Endothelial cell of umbilical vein (primary cell): ENCODE data around the gene INTS11. TPM values are rescaled to one million over a fixed set of nuclear protein-coding genes. Genes with fewer than 3 reads are reported as not detected.

Experiments used
- BruUV-seq: library from RNA; stranded (reverse); fragments of 400-500 nt; replicated peaks from 2 replicates; lab custom pipeline; 2021; lab: Mats Ljungman, UMichigan
- CTCF ChIA-PET: fragments of 300-600, 350-600 bp; sonication (Branson Sonifier 250); formaldehyde crosslinking; loops from one replicate; lab custom pipeline; 2021; ENCODE audit warnings: antibody characterized with exemption, inconsistent platforms; lab: Charles Lee
- POLR2A ChIA-PET: fragments of 300-600, 350-600 bp; sonication (Branson Sonifier 250); formaldehyde crosslinking; loops from one replicate; lab custom pipeline; 2021; ENCODE audit warnings: antibody characterized with exemption, inconsistent platforms; lab: Charles Lee
- DNase-seq: peaks from one replicate; pipeline ENCODE4 v3.0.0-alpha.2; 2011; ENCODE audit warnings: low read depth, low spot score
- FAIRE-seq: peaks from 2 replicates; lab custom pipeline; 2011; peaks lifted over from hg19 to GRCh38; lab: Jason Lieb, UNC
- H2AFZ ChIP-seq: 2 replicates; pipeline ENCODE4 v1.6.0; 2012; ENCODE audit warnings: low read depth, low read length, control low read depth, inconsistent platforms
- H3K27ac ChIP-seq: 2 replicates; pipeline ENCODE4 v1.5.1; 2011; ENCODE audit warnings: low read depth, mild to moderate bottlenecking, control low read depth, low read length, moderate library complexity; ENCODE audit not compliant: insufficient read depth
- H3K27me3 ChIP-seq, 2 experiments: 2 replicates each; pipeline versions ENCODE4 v1.6.0 to v1.6.1; 2011; ENCODE audit warnings: low read length in 2 of 2, mixed read lengths in 1 of 2; ENCODE audit not compliant: control insufficient read depth in 2 of 2, insufficient read depth in 2 of 2
- H3K36me3 ChIP-seq, 2 experiments: 2 replicates in 1 of 2; 3 replicates in 1 of 2; pipeline ENCODE4 v1.5.1; 2011; ENCODE audit warnings: low read length in 2 of 2, mild to moderate bottlenecking in 1 of 2, moderate library complexity in 1 of 2; ENCODE audit not compliant: control insufficient read depth in 2 of 2, insufficient read depth in 2 of 2; ENCODE audit errors: extremely low read depth in 1 of 2
- H3K4me1 ChIP-seq: 3 replicates; pipeline ENCODE4 v1.5.1; 2011; ENCODE audit warnings: mild to moderate bottlenecking, low read length; ENCODE audit not compliant: control insufficient read depth, insufficient read depth; ENCODE audit errors: extremely low read depth
- H3K4me2 ChIP-seq: 2 replicates; pipeline ENCODE4 v1.6.1; 2011; ENCODE audit warnings: low read length, control low read depth, mixed read lengths; ENCODE audit not compliant: insufficient read depth
- H3K4me3 ChIP-seq, 3 experiments: fragments of 200-600 bp in 1 of 3; sonication (generic), shearing (Covaris generic) in 1 of 3; replicated peaks in 1 of 3; 2 replicates each; pipeline ENCODE4 v1.5.1; 2011 to 2016; ENCODE audit warnings: control low read depth in 3 of 3, low read length in 3 of 3, mild to moderate bottlenecking in 2 of 3, inconsistent platforms in 1 of 3, low read depth in 1 of 3, moderate library complexity in 1 of 3; ENCODE audit not compliant: insufficient read depth in 1 of 3
- H3K79me2 ChIP-seq: 2 replicates; pipeline ENCODE4 v1.6.0; 2012; ENCODE audit warnings: low read length, inconsistent platforms; ENCODE audit not compliant: control insufficient read depth, insufficient read depth
- H3K9ac ChIP-seq: replicated peaks from 2 replicates; pipeline ENCODE3; 2011; ENCODE audit warnings: low read length, control low read depth; ENCODE audit not compliant: insufficient read depth; ENCODE audit errors: extremely low read depth
- H3K9me1 ChIP-seq: replicated peaks from 3 replicates; pipeline ENCODE4 v1.6.0; 2011; ENCODE audit warnings: mild to moderate bottlenecking, low read length; ENCODE audit not compliant: control insufficient read depth, insufficient read depth; ENCODE audit errors: extremely low read depth
- H3K9me3 ChIP-seq: replicated peaks from 2 replicates; pipeline ENCODE4 v1.5.1; 2012; ENCODE audit warnings: low read length, inconsistent platforms; ENCODE audit not compliant: control insufficient read depth, insufficient read depth
- H4K20me1 ChIP-seq: replicated peaks from 2 replicates; pipeline ENCODE3; 2011; ENCODE audit warnings: mild to moderate bottlenecking, low read length; ENCODE audit not compliant: control insufficient read depth, insufficient read depth; ENCODE audit errors: extremely low read depth
- EZH2 ChIP-seq: IDR thresholded peaks from 2 replicates; pipeline ENCODE4 v1.6.1; 2012; ENCODE audit warnings: borderline replicate concordance, low read depth, mild to moderate bottlenecking, moderate library complexity, low read length, inconsistent platforms; ENCODE audit not compliant: severe bottlenecking
- FOS ChIP-seq: IDR thresholded peaks from 2 replicates; pipeline ENCODE4 v1.6.1; 2011; ENCODE audit warnings: mild to moderate bottlenecking, low read length, moderate library complexity, borderline replicate concordance; ENCODE audit not compliant: insufficient read depth
- GATA2 ChIP-seq: IDR thresholded peaks from 2 replicates; pipeline ENCODE4 v1.7.0; 2011; ENCODE audit warnings: low read depth, mild to moderate bottlenecking, moderate library complexity, mixed read lengths, low read length; ENCODE audit not compliant: insufficient read length, insufficient read depth
- JUN ChIP-seq: IDR thresholded peaks from 2 replicates; pipeline ENCODE4 v1.6.1; 2011; ENCODE audit warnings: borderline replicate concordance, low read depth; ENCODE audit not compliant: insufficient read length, insufficient read depth
- MAX ChIP-seq: IDR thresholded peaks from 2 replicates; pipeline ENCODE4 v1.6.1; 2011; ENCODE audit not compliant: insufficient read depth, insufficient read length
- MYC ChIP-seq: IDR thresholded peaks from one replicate; pipeline ENCODE4 v1.6.1; 2011; ENCODE audit warnings: mild to moderate bottlenecking, low read depth, low read length
- POLR2A ChIP-seq: IDR thresholded peaks from 2 replicates; pipeline ENCODE4 v1.6.1; 2012; ENCODE audit warnings: low read depth, mild to moderate bottlenecking, control low read depth, low read length
- POLR2AphosphoS5 ChIP-seq: IDR thresholded peaks from 2 replicates; pipeline ENCODE4 v1.6.1; 2012; ENCODE audit warnings: low read depth, mild to moderate bottlenecking, control low read depth, low read length, moderate library complexity; ENCODE audit not compliant: insufficient read depth
- dilution Hi-C: fragments of 300-500 bp; cut with MboI; formaldehyde crosslinking; loops from one replicate; pipeline ENCODE4 v1.15.0; 2019; ENCODE audit warnings: low sequenced_read_pairs; ENCODE audit not compliant: extremely low pct_ligation_motif_present
- intact Hi-C: fragments of 100-400 bp; cut with micrococcal nuclease; formaldehyde crosslinking; loops from one replicate; pipeline ENCODE4 v1.10.0; 2022
- polyA plus RNA-seq, 4 experiments: library from polyadenylated mRNA; depleted of rRNA in 3 of 4; stranded (reverse) in 3 of 4; unstranded in 1 of 4; fragments of >200 nt; gene quantifications; 2 replicates each; pipeline versions ENCODE4 v1.2.1 to v1.2.3, GENCODE V29; 2011 to 2012; ENCODE audit warnings: missing spikeins in 1 of 4
- total RNA-seq: library from RNA; stranded (reverse); gene quantifications from 2 replicates; pipeline ENCODE4 v1.2.3, GENCODE V29; 2021
- TF ChIP-seq, protein P1 (sequence below), 2 donors: IDR thresholded peaks; 1 replicate in 1 of 2; 2 replicates in 1 of 2; pipeline ENCODE4 v1.5.1; 2011; ENCODE audit warnings: low read length in 2 of 2, mild to moderate bottlenecking in 2 of 2, moderate library complexity in 2 of 2, control low read depth in 1 of 2, inconsistent platforms in 1 of 2, low read depth in 1 of 2; ENCODE audit not compliant: insufficient read depth in 1 of 2; ENCODE audit errors: extremely low read depth in 1 of 2

The INTS11 gene
- total and polyA plus RNA-seq, 2 donors (not counting 3 experiments of a cell fraction or from before 2014, with no cell fraction given) = 132 to 222 TPM

DNA sequence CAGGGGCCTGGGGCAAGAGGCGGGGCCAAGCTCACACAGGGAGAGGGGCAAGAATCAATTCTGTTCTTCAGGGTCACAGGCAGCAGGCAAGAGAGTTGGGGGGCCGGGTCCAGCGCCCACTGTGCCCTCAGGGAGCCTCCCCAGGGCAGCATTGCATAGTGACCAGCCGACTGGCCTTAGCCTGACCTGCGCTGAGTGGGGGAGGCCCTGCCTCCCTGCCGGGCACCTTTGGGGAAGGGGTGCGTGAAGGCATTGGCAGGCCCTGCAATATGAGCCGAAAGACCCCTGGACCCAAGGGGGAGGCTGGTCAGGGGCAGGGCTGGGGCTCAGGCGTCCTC lies 32.0 kb downstream of the INTS11 start:
- no peak for FAIRE-seq

More for the DNA sequence above, 32.0 kb downstream of the INTS11 start:
- TF ChIP-seq MAX (no peak), POLR2AphosphoS5 (no peak), EZH2 (no peak), POLR2A (no peak), MYC (no peak), FOS (no peak), JUN (no peak), GATA2 (no peak)
- TF ChIP-seq, protein P1, sequence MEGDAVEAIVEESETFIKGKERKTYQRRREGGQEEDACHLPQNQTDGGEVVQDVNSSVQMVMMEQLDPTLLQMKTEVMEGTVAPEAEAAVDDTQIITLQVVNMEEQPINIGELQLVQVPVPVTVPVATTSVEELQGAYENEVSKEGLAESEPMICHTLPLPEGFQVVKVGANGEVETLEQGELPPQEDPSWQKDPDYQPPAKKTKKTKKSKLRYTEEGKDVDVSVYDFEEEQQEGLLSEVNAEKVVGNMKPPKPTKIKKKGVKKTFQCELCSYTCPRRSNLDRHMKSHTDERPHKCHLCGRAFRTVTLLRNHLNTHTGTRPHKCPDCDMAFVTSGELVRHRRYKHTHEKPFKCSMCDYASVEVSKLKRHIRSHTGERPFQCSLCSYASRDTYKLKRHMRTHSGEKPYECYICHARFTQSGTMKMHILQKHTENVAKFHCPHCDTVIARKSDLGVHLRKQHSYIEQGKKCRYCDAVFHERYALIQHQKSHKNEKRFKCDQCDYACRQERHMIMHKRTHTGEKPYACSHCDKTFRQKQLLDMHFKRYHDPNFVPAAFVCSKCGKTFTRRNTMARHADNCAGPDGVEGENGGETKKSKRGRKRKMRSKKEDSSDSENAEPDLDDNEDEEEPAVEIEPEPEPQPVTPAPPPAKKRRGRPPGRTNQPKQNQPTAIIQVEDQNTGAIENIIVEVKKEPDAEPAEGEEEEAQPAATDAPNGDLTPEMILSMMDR (IDR thresholded peaks at IDR 0.05; ENCODE audit: extremely low read depth in 1 of 2, insufficient read depth in 1 of 2, low read depth in 1 of 2, low read length in 2 of 2) = no peak
- ChIA-PET POLR2A (interaction anchor here (1.0 kb wide), 1 partner anchor 170 kb away, joined by 4 read pairs; no protein-coding TSS in a partner anchor), CTCF (interaction anchor here (0.6 to 5.5 kb wide), 31 partner anchors 11 to 326 kb away, joined by 3 to 286 read pairs (median 4); partner anchors contain the start of genes C1orf159, ISG15, PERM1 and RNF223)
- Histone ChIP-seq H3K36me3 (no peaks in the 10 kb centered on the region), H3K79me2 (no peaks in the 10 kb centered on the region), H3K4me3 (no peak overlapping the region), H2AFZ (no peak overlapping the region), H4K20me1 (no peaks in the 10 kb centered on the region), H3K27ac (no peak overlapping the region), H3K4me1 (no peaks in the 10 kb centered on the region), H3K9me3 (no peaks in the 10 kb centered on the region), H3K4me2 (no peak overlapping the region), H3K9ac (no peak overlapping the region), H3K27me3 (no peaks in the 10 kb centered on the region), H3K9me1 (no peaks in the 10 kb centered on the region)
- dilution Hi-C loops (no loop called here), intact Hi-C loops (no loop called here)
- BruUV-seq = TSS peak; percentile 38
- DNase-seq = no peak
